Kidney capillary endothelial cell (primary cell): ENCODE results near the gene HELLS.
"Not testable (repeated sequence)": the region's sequence is repeated elsewhere in the genome, so short reads cannot be mapped to it uniquely, and the experiment has no call there.

Experiments
- DNase-seq: peaks from one replicate; pipeline ENCODE4 v3.0.0-alpha.2; 2018; ENCODE audit warnings: low spot score

The HELLS gene

GRCh38 chr10:94607111-94607510, 61.5 kb downstream of the HELLS start:
- DNase-seq: no peak

GRCh38 chr10:94608559-94608958, 63.0 kb downstream of the HELLS start:
- no peak for DNase-seq

- no peak for DNase-seq
These were observed 69.0 kb downstream of the HELLS start for GRCh38 chr10:94614558-94614957.

- DNase-seq: no peak
These were observed 71.9 kb downstream of the HELLS start for GRCh38 chr10:94617389-94617944.

GRCh38 chr10:94622666-94623205, 77.1 kb downstream of the HELLS start:
- DNase-seq: no peak

GRCh38 chr10:94623572-94623971, 78.0 kb downstream of the HELLS start:
- DNase-seq: no peak

- no peak for DNase-seq
These were observed 80.9 kb downstream of the HELLS start for GRCh38 chr10:94626476-94626875.

- no peak for DNase-seq
These were observed 81.9 kb downstream of the HELLS start for GRCh38 chr10:94627511-94627910.

GRCh38 chr10:94630017-94630688, 84.6 kb downstream of the HELLS start:
- DNase-seq: peak; percentile 33

GRCh38 chr10:94631077-94631875, 85.7 kb downstream of the HELLS start:
- no peak for DNase-seq

- no peak for DNase-seq
These were observed 87.4 kb downstream of the HELLS start for GRCh38 chr10:94632954-94633353.

- not testable (repeated sequence) for DNase-seq
These were observed 92.5 kb downstream of the HELLS start for GRCh38 chr10:94638097-94638496.

- no peak for DNase-seq
These were observed 94.3 kb downstream of the HELLS start for GRCh38 chr10:94639902-94640301.

- DNase-seq: no peak
These were observed 95.0 kb downstream of the HELLS start for GRCh38 chr10:94640562-94640961.

- DNase-seq: no peak
These were observed 95.9 kb downstream of the HELLS start for GRCh38 chr10:94641480-94641879.

GRCh38 chr10:94644352-94644751, 98.8 kb downstream of the HELLS start:
- no peak for DNase-seq

- no peak for DNase-seq
These were observed 99.7 kb downstream of the HELLS start for GRCh38 chr10:94645285-94645684.
